Hematopoietic multipotent progenitor cell treated with erythropoietin and hydrocortisone succinate and interleukin-3 and kit ligand, for 6 days (in vitro differentiated cells): Measurements from ENCODE around the gene EEFSEC.

Experiments used
- DNase-seq: peaks from one replicate; pipeline ENCODE4 v3.0.0-alpha.2; 2015

The EEFSEC gene

DNA sequence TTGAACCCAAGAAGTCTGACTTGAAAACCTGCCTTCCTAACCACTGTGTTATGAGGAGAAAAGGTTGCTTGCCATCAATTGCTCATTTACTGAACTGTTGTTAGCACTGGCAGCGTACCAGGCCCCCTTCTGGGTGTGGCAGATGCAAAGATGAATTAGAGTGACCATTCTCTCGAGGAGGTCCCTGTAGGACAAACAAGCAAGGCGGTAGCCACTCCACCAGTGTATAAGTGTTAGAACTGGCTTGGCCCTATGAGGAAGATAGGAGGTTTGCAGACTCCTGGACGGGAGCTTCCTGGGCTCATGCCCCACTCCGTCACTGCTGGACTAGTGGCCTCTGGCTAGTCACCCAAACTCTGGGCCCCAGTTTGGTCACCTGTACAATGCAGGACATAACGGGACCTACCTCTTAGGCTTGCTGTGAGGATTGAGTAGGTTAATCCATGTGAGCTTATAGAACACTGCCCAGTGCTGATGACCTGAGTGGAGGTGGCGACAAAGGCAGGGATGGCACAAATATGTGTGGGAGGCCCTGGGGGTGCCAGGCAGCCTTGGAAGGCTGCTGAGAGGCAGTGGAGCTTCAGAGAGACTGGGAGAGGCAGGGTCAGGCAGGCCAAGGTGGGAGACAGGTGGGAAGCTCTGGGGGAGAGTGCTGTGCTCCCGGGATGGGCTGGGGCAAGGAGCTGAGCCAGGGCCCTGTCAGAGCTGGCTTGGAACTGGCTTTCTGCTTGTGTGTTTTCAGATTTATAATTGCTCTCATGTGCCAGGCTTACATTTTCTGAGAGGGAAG lies 167.5 kb downstream of the EEFSEC start:
- DNase-seq = no peak

DNA sequence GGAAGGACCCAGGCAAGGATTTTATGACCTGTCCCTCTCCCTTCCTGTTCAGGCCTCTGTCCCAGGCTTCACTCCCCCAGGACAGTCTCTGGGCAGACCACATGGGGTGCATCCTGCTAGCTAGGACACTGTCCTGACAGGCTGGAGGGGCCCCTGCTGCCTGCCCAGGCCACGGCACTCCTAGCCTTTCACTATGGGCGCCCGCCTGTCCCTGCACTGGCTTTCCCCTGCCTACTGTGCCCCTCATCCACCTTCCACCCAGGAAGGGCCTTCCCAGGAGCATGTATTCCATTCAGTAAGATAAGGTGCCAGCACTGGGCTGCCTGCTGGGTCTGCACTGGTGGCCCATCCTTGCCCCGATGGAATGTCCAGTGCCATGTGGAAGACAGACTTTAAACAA lies 168.1 kb downstream of the EEFSEC start:
- no peak for DNase-seq

DNA sequence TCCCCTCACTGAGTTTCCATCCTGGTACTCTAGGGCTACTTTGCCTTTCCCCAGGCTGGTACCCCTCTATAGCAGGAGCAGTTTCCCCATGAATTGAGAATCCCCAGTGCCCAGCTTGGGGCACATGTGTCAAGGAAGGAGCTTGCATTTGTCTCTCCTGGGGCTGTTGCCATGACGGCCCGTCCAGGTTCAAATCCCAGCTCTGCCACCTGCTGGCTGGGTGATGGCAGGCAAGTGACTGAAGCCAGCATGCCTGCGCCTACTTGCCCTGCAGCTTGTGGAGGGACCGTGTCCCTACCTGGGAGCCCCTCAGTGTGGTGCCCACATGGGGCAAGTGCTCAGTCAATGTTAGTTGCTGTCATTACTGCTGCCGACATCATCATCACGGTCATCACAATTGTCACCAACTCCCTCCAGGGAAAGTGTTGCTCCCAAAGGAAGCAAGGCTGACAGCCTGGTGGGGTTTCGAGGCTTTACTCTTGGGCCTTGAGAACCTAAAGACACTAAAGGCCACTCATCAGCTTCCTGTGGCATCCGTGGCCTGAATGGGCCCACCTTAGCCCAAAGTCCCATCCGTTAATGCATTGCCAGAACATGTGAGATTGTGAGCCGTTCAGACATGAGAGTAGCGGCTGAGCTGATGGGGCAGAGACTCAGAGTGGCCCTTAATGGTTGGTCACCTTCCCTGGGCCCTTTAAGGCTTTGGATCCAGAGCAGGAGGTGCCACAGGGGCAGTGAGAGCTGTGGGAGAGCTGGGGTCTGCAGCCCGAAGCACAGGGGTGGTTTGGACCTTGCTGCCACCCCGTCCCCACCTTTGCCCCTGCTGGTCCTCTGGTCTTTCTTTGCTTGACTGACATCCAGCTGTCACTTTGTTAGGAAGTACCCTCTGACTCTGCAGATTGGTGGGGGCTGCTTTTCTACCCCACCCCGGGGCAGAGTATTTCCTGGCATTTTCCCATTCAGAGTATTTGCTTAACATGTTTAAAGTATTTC lies 169.0 kb downstream of the EEFSEC start:
- DNase-seq = peak; percentile 65

GRCh38 chr3:128323206-128324081 lies 170.2 kb downstream of the EEFSEC start:
- DNase-seq = no peak

DNA sequence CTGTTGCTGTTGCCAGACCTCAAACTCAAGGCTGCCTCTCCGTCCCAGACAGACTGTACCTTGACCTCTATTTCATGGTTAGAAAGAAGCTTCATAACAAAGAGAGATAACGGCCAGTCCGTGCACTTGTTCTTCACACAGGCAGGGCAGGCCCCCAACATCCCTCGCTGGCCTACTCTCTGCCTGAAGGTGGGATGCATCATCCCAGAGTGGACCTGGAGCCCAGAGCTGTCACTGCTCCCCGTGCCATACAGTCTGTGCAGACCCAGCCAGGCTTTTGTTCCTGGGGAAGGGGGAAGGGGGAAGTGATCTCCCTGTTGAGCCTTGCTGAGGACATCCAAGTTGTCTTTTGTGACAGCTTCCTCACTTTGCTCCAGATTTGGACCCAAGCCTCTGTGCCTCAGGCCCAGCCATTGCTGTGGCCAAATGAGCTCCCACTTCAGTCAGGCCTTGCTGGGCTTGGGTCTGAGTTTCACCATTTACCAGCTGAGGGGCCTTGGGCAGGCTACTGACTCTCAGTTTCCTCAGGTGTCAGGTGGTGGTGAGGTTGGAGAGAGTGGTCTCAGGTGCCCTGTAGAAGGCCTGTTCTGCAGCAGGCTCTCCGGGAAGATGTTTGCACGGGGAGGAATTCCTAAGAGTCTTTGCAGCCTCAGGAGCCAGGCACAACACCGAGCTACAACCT lies 171.8 kb downstream of the EEFSEC start:
- no peak for DNase-seq

DNA sequence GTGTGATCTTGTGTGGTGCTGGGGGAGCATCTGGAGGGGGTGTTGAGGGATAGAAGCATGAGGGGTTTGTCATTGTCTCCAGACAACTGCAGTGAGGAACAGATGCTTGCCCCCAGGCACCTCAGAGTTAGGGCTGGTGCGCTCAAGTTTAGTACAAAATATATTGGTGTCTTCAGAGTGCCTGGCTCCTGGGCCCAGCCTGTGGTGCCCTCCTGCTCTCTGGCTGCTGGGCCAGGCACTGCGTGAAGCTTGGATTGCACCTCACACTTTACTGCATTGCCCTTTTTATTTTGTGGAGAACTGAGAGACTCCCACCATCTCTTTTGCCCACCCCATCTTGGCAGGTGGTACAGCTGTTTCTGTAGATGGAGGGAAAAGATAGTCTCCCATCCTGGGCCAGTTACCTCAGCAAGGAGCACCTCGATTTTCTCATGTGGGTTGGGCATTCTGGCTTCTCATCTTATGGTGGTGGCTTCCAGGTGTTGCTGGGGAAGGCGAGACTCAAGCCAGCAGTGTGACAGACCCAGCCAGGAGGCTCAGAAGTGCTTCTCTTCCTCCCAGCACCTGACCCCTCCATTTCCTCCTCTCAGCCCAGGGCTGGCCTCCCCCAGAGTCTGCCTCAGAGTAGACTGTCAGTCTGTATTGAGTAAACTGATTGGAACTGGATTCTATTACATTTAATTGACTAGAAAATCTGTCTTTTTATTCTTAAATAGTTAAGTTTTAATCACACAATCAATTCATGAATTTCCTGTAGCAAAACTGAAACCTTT lies 173.0 kb downstream of the EEFSEC start:
- DNase-seq = no peak

DNA sequence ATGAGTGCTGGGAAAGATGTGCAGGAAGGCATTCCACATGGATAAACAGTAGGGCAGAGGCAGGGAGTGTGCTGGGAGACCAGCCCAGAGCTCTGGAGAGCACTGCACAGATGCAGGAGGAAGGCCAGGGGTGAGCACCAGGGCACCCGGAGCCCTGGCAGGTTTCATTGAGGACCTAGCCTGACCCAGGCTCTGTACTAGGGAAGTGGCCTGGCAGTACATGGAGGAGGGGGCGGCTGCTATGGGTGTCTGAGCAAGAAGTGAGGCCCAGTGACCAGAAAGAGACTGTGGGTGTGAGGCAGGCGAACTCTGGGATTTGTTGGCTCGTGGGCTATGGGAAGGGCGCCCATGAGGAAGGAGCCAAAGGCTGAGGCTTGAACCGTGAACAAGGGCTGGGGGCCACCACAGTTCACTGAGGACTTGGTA lies 174.3 kb downstream of the EEFSEC start:
- DNase-seq = no peak

DNA sequence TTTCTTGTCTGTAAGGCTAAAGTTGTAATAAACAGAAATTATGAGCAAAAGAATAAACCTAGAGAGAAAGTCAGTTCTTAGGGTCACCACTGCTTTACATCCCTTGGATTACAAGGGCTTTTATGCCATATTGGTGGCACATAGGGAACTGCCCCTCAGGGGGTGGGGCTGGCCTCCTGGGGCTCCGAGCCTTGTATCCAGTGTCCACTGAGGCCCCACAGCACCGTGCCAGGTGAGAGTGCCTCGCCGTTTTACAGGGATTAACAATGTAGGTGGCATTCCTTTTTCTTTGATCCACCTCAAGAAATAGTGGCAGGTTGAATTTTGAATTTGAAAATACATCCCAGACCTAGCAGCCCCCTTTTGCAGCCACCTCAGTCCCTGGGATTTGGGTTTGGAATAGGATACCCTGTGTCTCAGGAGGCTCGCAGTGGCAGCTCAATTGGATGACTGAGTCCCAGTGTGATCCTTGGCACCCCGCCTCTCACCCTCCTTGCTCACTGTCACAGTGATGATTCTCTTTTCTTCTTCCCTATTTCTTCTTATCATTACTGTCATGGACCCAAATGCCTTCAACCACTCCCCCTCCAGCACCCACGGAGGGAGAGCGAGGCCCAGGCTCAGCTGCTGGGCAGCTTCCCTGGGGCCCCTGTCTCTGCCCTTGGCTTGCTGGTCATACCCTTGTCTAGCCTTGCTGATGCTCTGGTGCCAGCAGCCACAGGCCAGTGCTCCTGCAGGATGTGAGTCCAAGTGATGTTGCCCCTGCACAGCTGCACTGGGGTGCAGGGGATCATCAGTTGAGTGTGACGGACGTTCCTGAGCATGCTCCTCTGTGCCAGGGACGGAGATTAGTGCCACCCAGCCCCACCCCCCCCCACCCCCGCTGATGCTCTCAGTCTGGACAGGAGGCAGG lies 175.5 kb downstream of the EEFSEC start:
- DNase-seq = no peak

GRCh38 chr3:128329491-128330213 lies 176.4 kb downstream of the EEFSEC start:
- no peak for DNase-seq

DNA sequence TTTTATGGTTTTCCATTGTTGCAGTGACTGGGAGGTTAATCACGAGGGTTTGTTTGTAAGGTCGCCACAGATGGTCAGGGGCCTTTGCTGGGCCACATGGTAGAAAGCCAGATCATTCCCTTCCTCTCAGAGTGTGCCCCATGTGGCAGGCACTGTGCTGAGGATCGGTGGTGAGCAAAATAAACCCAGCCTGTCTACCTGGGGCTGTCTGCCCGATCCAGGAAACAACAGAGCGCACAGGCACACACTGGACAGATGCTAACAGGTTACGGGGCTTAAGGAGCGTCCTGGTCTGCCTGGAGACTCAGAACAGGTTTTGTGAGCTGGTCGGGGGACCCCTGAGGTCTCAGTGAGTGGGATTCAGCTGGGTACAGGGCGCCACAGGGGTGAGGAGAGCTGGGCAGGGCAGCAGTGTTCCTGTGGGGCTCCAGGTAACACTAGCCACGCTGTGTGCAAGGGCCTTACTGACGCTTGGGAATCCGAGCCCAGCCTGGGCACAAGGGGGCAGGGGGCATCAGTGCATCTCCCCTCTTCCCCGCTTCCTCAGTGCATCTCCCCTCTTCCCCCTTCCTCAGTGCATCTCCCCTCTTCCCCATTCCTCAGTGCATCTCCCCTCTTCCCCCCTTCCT lies 177.0 kb downstream of the EEFSEC start:
- DNase-seq = no peak

- DNase-seq = no peak
Observed at GRCh38 chr3:128334086-128334645, 180.9 kb downstream of the EEFSEC start.

- no peak for DNase-seq
Observed at GRCh38 chr3:128334766-128335165, 181.5 kb downstream of the EEFSEC start.

DNA sequence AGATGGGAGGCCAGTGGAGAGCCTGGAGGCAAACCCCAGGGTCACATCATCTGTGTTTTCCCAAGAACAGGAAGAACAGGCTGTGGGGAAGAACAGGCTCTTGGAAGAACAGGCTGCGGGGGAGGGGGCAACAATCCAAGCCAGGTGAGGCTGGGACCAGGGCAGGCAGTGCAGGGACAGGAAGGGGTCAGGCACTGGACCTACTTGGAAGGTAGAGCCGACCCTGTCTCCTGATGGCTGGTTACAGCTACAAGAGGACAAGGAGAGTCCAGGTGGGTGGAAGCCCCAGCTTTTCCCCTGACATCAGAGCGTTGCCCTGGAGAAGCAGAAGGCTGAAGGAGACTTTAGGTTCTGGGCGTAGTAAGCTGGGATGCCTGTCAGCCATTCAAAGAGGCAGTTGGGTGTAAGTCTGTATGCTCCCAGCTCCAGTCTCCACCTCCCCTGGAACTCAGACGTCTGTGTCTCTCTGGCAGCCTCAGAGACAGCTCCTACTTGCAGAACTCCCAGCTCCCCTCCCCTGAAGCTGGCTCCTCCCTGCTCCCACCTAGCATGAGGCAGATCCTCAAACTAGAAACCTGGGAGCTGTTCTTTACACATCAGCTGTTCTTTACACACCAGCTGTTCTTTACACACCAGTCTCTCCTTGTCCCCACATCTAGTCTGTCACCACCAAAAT lies 182.5 kb downstream of the EEFSEC start:
- no peak for DNase-seq

DNA sequence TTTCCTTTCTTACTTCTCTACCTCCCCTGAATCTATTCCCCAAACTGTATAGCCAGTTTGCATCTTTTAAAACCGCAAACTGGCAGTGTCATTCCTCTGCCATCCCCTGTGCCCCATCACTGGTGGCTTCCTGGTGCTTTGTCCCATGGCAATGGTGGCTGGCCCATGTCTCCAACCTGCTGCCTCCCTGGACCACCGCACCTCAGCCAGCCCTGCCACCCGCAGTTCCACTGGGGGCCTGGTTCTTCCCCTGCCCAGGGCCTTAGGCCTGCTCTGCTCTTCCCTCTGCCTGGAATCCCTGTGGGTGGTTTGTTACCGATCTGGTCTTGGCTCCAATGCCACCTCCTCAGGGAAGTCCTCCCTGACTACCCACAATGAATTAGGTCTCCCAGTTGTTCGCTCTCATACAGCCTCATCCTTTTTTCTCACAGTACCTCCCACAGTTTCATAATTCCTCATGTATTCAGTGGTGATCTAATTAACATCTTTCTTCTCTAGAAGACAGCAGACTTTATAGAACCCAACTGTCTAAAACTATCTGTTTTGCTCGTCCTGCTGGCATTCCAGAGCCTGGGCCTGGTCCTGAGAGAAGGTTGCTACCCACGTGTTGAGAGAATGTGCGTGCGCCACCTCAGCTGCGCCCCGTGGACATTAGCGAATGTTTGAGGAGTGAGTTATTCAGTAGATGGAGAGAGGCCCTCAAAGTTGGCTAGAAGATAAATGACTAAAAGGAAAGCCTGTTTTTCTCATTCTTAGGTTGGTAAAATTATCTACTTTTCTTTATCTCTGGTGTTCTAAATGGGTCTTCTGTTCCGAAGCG lies 183.3 kb downstream of the EEFSEC start:
- no peak for DNase-seq

- no peak for DNase-seq
Observed at GRCh38 chr3:128337305-128337704, 184.0 kb downstream of the EEFSEC start.

DNA sequence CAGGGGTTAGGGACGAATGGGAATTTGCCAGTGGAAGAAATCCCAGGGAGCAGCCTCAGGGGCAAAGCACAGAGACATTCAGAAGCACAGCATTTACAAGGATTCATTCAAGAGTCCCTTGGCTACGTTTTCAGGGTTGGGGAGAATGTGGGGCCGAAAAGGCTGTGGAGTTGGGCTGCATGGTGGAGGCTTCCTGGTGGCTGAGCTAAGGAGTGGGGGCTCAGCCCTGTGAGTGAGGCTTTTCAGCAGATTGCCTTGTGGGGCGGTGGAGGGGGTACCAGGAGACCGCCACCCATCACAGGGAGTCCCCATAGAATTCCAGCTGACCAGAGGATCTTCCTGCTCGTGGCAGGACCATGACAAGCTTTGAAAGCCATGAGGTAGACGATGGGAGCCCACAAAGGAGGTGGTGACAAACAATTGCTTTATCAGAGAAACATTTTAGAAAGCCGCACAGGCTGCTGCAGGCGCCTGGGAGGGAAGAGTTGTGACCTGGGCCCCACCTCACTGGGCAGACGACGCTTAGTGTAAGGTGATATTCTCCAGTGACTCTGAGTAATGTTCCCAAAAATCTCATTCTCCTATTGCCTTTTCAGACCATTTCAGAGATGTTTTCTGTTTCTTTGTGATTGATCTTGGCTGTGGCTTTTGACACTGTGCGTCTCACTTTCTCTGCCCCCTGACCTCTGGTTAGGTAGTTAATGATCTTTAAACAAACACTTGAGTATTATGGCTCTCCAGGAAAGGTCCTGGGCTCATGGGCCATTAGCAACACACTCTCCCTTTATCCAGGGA lies 185.5 kb downstream of the EEFSEC start:
- DNase-seq = no peak
